AG04449 (cell line): ENCODE results near the gene NPIPA2.
"Not testable (repeated sequence)": the region's sequence is repeated elsewhere in the genome, so short reads cannot be mapped to it uniquely, and the experiment has no call there.

Experiments used
- CTCF ChIA-PET: fragments of 350-600 bp; formaldehyde crosslinking; extraction: SDS; loops from one replicate; lab custom pipeline; 2021; ENCODE audit warnings: antibody characterized with exemption; lab: Yijun Ruan, JAX
- POLR2A ChIA-PET: fragments of 400-600, 350-600 bp; formaldehyde crosslinking; extraction: SDS; loops from one replicate; lab custom pipeline; 2020; ENCODE audit warnings: antibody characterized with exemption, inconsistent platforms; lab: Yijun Ruan, JAX
- DNase-seq: peaks from one replicate; pipeline ENCODE4 v3.0.0-alpha.2; 2010; ENCODE audit warnings: low read depth, low spot score
- H3K4me3 ChIP-seq: 2 replicates; pipeline ENCODE4 v1.5.1; 2011; ENCODE audit warnings: low read depth, mild to moderate bottlenecking, control low read depth, low read length

The NPIPA2 gene

GRCh38 chr16:14792914-14793313 is 50.6 kb downstream of the NPIPA2 start:
- POLR2A ChIA-PET, H3K4me3 ChIP-seq, DNase-seq, CTCF ChIA-PET: not testable (repeated sequence)

- CTCF ChIA-PET, POLR2A ChIA-PET, H3K4me3 ChIP-seq, DNase-seq: not testable (repeated sequence)
Observed at GRCh38 chr16:14797558-14797957, 55.2 kb downstream of the NPIPA2 start.

GRCh38 chr16:14803577-14803976 is 61.2 kb downstream of the NPIPA2 start:
- CTCF ChIA-PET, POLR2A ChIA-PET, H3K4me3 ChIP-seq, DNase-seq: not testable (repeated sequence)

- H3K4me3 ChIP-seq, DNase-seq, CTCF ChIA-PET, POLR2A ChIA-PET: not testable (repeated sequence)
Observed at GRCh38 chr16:14807184-14807678, 64.9 kb downstream of the NPIPA2 start.

- H3K4me3 ChIP-seq, POLR2A ChIA-PET, DNase-seq, CTCF ChIA-PET: not testable (repeated sequence)
Observed at GRCh38 chr16:14813890-14814289, 71.6 kb downstream of the NPIPA2 start.
